ENCODE measurements around the gene AKAP1.

Gene AKAP1

GRCh38 chr17:57117798-57118197 is 32.8 kb downstream of the AKAP1 start:
- H3K27me3 ChIP-seq (ENCODE audit: insufficient read depth, low read depth, severe bottlenecking): no peaks in the 10 kb centered on the region
- no peak overlapping the region for H3K4me3 ChIP-seq (ENCODE audit: low read depth, low read length)
- no peak overlapping the region for H3K27ac ChIP-seq
- TF ChIP-seq CTCF (IDR thresholded peaks at IDR 0.05; ENCODE audit: low read depth, low read length): no peak
- DNase-seq: no peak
- peaks cover 94% of the 10 kb centered on the region for H3K36me3 ChIP-seq
- no peaks in the 10 kb centered on the region for H3K9me3 ChIP-seq (ENCODE audit: severe bottlenecking)

GRCh38 chr17:57120814-57121213 is 35.8 kb downstream of the AKAP1 start:
- no peak for TF ChIP-seq CTCF (IDR thresholded peaks at IDR 0.05; ENCODE audit: low read depth, low read length)
- Histone ChIP-seq H3K36me3 (peaks cover 90% of the 10 kb centered on the region), H3K4me3 (ENCODE audit: low read depth, low read length) (no peak overlapping the region), H3K27me3 (ENCODE audit: insufficient read depth, low read depth, severe bottlenecking) (no peaks in the 10 kb centered on the region), H3K9me3 (ENCODE audit: severe bottlenecking) (no peaks in the 10 kb centered on the region), H3K27ac (no peak overlapping the region)
- DNase-seq: no peak

- peak; percentile 75 for TF ChIP-seq CTCF (IDR thresholded peaks at IDR 0.05; ENCODE audit: low read depth, low read length)
- DNase-seq: peak; percentile 77
- Histone ChIP-seq H3K36me3 (peaks cover 88% of the 10 kb centered on the region), H3K27me3 (ENCODE audit: insufficient read depth, low read depth, severe bottlenecking) (no peaks in the 10 kb centered on the region), H3K27ac (no peak overlapping the region), H3K9me3 (ENCODE audit: severe bottlenecking) (no peaks in the 10 kb centered on the region), H3K4me3 (ENCODE audit: low read depth, low read length) (no peak overlapping the region)
These were observed 36.4 kb downstream of the AKAP1 start for GRCh38 chr17:57121308-57122042.

GRCh38 chr17:57124053-57124452 is 39.0 kb downstream of the AKAP1 start:
- TF ChIP-seq CTCF (IDR thresholded peaks at IDR 0.05; ENCODE audit: low read depth, low read length): no peak
- H3K9me3 ChIP-seq (ENCODE audit: severe bottlenecking): no peaks in the 10 kb centered on the region
- H3K4me3 ChIP-seq (ENCODE audit: low read depth, low read length): no peak overlapping the region
- H3K27ac ChIP-seq: no peak overlapping the region
- peaks cover 63% of the 10 kb centered on the region for H3K36me3 ChIP-seq
- DNase-seq: no peak
- no peaks in the 10 kb centered on the region for H3K27me3 ChIP-seq (ENCODE audit: insufficient read depth, low read depth, severe bottlenecking)

- H3K4me3 ChIP-seq (ENCODE audit: low read depth, low read length): no peak overlapping the region
- no peak overlapping the region for H3K27ac ChIP-seq
- H3K9me3 ChIP-seq (ENCODE audit: severe bottlenecking): no peaks in the 10 kb centered on the region
- TF ChIP-seq CTCF (IDR thresholded peaks at IDR 0.05; ENCODE audit: low read depth, low read length): no peak
- no peaks in the 10 kb centered on the region for H3K27me3 ChIP-seq (ENCODE audit: insufficient read depth, low read depth, severe bottlenecking)
- DNase-seq: no peak
- H3K36me3 ChIP-seq: peaks cover 51% of the 10 kb centered on the region
These were observed 40.4 kb downstream of the AKAP1 start for GRCh38 chr17:57125406-57125805.

GRCh38 chr17:57125866-57126265 is 40.8 kb downstream of the AKAP1 start:
- DNase-seq: no peak
- no peak overlapping the region for H3K27ac ChIP-seq
- H3K4me3 ChIP-seq (ENCODE audit: low read depth, low read length): no peak overlapping the region
- H3K27me3 ChIP-seq (ENCODE audit: insufficient read depth, low read depth, severe bottlenecking): no peaks in the 10 kb centered on the region
- TF ChIP-seq CTCF (IDR thresholded peaks at IDR 0.05; ENCODE audit: low read depth, low read length): no peak
- no peaks in the 10 kb centered on the region for H3K9me3 ChIP-seq (ENCODE audit: severe bottlenecking)
- H3K36me3 ChIP-seq: peaks cover 46% of the 10 kb centered on the region

Measured in WERI-Rb-1 (cell line).